Stimulated activated CD8-positive, alpha-beta memory T cell treated with anti-CD3 and anti-CD28 coated beads, Interleukin-7, amount 100 ng/mL, for 24 hours (primary cell): ENCODE results near the gene NSMF.

Experiments used
- DNase-seq: peaks from one replicate; pipeline ENCODE4 v3.0.0-alpha.2; 2020; ENCODE audit warnings: low read depth

The NSMF gene

GRCh38 chr9:137430723-137431415 lies 28.3 kb downstream of the NSMF start:
- no peak for DNase-seq

GRCh38 chr9:137429974-137430722 lies 29.0 kb downstream of the NSMF start:
- no peak for DNase-seq

DNA sequence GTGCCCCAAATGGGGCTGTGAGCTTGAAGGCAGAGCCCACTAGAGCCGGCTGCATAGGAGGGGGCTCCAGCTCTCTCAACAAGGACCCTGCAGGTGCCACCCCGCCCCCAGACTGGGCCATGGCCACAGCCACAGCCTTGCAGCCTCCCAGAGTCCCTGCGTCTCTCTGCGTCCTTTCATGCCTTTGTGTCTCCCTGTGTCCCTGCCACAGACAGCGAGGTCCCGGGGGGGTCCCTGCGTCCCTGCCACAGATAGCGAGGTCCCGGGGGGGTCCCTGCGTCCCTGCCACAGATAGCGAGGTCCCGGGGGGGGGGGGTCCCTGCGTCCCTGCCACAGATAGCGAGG lies 29.6 kb downstream of the NSMF start:
- no peak for DNase-seq

GRCh38 chr9:137428841-137429545 lies 30.1 kb downstream of the NSMF start:
- DNase-seq, result no peak

- no peak for DNase-seq
Observed at GRCh38 chr9:137428311-137428630, 30.9 kb downstream of the NSMF start.

DNA sequence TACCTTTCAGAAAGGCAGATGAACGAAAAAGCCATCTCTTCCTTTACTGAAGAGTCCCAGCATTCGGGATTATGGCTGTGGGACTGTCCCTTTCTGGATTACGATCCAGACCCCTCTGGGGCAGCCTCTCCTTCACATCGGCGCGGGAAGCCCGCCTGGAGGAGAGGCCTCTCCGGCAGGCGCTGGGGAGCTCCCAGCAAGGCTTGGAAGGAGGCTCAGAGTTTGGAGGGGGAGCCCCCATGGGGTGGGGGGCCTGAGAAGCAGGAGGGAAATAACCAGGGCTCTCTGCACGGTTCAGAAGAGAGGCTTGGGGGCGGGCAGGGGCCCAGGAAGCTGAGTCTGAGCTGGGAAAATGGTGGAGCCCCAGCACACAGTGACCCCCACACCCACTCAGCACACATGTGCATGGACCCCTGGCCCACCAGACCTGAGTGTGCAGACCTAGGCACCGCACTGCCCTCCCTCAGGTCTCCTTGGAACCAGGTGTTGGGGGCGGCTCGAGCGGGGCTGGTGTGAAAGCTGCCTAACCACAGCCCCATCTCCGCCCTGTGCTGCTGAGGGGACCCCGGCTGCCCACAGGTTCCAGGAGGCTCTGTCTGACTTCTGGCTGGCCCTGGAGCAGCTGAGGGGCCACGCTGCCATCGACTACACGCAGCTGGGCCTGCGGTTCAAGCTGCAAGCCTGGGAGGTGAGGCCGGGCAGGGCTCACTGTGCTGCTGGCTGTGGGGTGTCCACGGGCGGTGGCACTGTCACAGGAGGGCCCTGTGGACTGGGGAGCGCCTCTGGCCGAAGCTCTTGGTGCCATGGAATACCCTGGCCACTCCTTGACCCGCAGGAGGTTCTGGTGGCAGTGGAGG lies 31.5 kb downstream of the NSMF start:
- DNase-seq, result no peak

- DNase-seq, result no peak
Observed at GRCh38 chr9:137426018-137426681, 33.0 kb downstream of the NSMF start.

DNA sequence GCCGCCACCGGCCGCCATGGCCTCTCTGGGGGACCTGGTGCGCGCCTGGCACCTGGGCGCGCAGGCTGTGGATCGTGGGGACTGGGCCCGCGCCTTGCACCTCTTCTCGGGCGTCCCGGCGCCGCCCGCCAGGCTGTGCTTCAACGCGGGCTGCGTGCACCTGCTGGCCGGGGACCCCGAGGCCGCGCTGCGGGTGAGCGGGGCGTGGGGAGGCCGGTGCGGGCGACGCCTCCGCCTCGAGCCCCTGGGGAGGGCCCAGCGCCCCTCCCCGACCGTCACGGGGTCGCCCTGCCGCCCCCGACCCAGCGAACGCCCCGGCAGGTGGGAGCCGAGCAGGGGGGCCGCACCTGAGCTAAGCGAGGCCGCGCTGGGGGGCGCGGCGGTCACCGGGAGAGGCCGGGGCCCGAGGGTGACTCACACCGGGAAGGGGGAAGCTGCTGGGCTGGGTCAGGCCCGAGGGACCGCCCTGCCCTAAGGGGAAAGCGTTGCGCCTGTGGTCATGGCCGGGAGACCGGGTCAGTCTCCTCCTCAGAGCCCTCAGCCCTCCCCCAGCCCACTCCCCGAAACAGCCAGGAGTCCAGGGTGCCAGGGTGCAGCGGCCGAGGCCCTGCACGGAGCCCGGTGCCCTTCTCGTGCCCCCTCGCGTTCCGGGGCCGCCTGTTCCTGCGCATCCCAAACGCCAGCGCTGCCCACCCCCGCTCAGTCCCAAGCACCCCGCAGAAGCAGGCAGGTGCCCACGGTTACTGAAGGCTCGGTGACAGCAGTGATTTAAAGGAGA lies 35.4 kb downstream of the NSMF start:
- DNase-seq, result no peak

DNA sequence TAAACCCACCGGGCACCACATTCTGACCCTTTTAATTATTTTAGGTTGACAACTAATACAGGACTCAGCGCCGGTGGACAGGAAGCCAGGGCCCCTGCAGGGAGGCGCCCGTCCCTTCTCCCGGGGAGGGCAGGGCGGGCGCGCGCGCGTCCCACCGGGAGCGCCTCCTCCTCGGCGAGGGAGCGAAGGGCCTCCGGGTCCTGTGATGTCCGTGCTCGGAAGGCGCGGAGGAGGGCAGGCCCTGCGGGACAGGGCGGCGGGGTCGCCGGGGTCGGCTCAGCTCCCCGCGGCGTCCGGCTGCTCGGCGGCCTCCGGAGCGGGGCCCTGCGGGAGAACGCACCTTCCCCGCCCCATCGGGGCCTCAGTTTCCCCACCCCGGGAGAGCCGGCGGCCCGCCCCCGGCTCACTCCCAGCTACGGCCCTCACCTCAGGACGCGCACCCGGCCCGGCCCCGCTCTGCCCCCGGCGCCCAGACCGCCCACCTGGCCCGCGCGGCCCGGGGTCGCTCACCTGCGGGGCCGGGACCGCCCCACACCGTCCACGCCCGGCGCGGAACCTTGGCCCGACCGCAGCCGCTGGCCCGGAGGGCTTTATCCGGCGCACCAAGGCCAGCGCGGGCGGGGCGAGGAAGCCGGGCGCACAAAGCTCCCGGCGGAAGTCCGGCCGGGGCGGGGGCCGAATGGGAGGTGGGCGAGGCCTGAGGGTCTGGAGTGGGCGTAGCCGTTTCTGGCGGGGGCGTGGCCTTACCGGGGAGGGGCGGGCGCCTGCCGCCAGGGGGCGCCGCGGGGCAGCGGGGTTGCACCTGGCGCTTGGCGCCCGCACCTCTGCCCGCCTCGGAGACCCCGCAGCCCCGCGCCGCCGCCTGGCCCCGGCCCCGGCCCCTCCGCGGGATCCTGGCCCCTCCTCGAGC lies 36.3 kb downstream of the NSMF start, which contains the start of the genes EXD3 and NOXA1:
Gene EXD3, minus strand, starts transcription at position 559 of the 910 bp plus-strand sequence. CDS start 27,805 bp downstream, outside the sequence.
Gene NOXA1, plus strand, starts transcription at position 790 of the 910 bp plus-strand sequence. CDS start 137 bp downstream, outside the sequence.
- DNase-seq, result peak; percentile 88

GRCh38 chr9:137421838-137422603 lies 37.1 kb downstream of the NSMF start:
- no peak for DNase-seq

GRCh38 chr9:137417161-137418021 lies 41.7 kb downstream of the NSMF start:
- no peak for DNase-seq

DNA sequence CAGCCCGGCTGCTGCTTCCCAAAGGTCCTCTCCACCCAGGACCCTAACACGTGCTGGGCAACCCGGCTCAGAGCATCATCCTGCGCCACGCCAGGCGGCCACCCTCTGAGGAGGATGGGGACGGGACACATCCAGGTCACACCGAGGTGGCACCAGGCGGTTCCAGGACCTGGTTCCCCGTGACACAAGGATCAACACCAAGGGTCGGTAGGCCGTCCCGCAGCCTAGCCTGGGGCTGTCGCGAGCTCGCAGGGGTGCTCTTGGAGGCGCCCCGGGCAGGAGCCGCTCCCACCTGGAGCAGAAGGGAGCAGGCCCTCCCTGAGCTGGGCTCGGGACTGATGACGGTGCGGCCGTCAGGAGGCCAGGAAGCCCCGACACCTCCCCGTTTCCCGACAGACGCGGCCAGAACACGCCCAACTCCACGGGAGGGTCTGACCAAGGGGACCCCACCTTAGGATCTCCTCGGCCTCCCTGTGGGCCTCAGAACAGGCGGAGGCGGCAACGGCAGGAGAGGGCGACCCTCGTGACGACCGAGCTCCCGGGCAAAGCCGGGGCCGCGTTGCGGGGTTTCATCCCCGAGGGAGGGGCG lies 42.5 kb downstream of the NSMF start:
- no peak for DNase-seq

DNA sequence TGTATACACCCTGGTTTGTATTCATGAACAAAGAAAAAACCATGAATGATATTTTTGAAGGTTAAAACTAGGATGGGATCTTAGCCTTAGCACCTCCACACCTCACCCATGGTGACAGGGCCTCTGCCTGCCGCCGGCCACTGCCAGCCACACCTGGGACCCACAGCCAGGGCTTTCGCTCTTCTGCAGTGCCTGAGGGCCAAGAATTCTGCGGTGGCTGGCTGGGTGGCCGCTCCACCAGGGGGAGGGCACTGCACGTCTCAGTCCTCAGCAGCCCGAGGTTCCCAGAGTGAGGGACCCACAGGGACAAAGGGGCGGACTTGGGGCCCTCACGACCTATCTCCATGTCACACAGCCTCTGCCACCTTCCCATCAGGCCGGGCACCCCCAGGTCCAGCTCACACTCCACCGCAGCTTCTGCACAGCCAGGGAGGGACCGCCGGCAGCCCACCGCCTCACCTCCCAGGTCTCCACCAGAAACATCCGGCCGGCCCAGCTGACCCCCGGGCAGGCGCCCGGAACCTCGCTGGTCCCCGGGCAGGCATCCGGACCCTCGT lies 43.0 kb downstream of the NSMF start:
- DNase-seq, result no peak

DNA sequence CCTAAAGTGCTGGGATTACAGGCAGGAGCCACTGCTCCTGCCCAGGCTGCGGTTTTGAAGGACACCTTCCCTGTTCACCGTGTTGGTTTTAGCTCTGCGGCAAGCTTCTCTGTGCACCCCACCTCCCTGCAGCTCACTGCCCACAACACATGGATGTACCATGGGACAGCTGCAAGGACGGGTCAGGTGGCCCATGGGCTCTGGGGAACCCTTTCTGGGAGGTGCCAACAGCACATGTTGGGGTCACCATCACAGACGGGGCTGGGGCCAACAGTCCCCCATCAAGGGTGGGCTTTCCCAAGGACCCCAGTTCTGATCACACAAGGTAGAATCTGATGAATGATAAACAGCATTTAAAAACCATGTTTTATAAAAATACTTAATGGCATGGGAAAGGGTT lies 43.7 kb downstream of the NSMF start:
- DNase-seq, result no peak

DNA sequence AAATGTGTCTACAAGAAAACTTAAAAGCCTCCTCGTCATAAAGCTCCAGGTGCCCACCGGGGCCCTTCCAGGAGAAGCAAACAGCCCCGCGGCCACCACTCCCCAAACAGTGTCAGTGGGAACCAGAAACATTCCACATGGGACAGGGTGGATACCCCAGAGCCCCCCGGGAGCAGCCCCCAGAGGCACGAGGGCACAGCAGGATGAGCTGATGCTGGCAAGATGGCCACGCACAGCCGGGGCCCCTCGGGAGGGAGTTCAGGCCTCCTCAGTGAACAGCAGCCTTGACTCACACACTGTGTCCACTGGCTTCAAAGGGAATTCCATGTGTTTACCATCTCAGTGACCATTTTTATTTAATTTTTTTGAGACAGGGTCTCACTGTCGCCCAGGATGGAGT lies 46.7 kb downstream of the NSMF start:
- DNase-seq, result no peak

GRCh38 chr9:137411645-137412380 lies 47.3 kb downstream of the NSMF start:
- peak; percentile 21 for DNase-seq

GRCh38 chr9:137411260-137411644 lies 47.9 kb downstream of the NSMF start:
- DNase-seq, result no peak
